Mucosa of gallbladder (tissue), 1 donor: ENCODE data around the gene FAN1. TPM values are rescaled to one million over a fixed set of nuclear protein-coding genes. Genes with fewer than 3 reads are reported as not detected.

Experiments
- DNase-seq: peaks from one replicate; pipeline ENCODE4 v3.0.0-alpha.2; 2020; ENCODE audit warnings: low spot score
- total RNA-seq: library from RNA; stranded (reverse); gene quantifications from one replicate; pipeline ENCODE4 v1.2.1, GENCODE V29; 2021
- donor health status: DM: no; HTN: no; CAD: no.

FAN1 gene
- total RNA-seq, 1 donor from 2014 or later, result 22.2 TPM

- no peak for DNase-seq
These were observed 52.8 kb downstream of the FAN1 start for GRCh38 chr15:30956216-30957124.

- DNase-seq, result no peak
These were observed 54.5 kb downstream of the FAN1 start for GRCh38 chr15:30958219-30958618.

GRCh38 chr15:30962079-30962478, 58.4 kb downstream of the FAN1 start:
- no peak for DNase-seq

GRCh38 chr15:30962659-30963058, 58.9 kb downstream of the FAN1 start:
- DNase-seq, result no peak

GRCh38 chr15:30963681-30964080, 60.0 kb downstream of the FAN1 start:
- no peak for DNase-seq

GRCh38 chr15:30969724-30970123, 66.0 kb downstream of the FAN1 start:
- no peak for DNase-seq

- DNase-seq, result no peak
These were observed 69.7 kb downstream of the FAN1 start for GRCh38 chr15:30973379-30973778.

- DNase-seq, result no peak
These were observed 70.4 kb downstream of the FAN1 start for GRCh38 chr15:30974112-30974511.

GRCh38 chr15:30978328-30978727, 74.6 kb downstream of the FAN1 start:
- DNase-seq, result no peak

GRCh38 chr15:30979457-30979856, 75.7 kb downstream of the FAN1 start:
- DNase-seq, result no peak

- no peak for DNase-seq
These were observed 80.4 kb downstream of the FAN1 start for GRCh38 chr15:30984118-30984517.

- DNase-seq, result no peak
These were observed 80.8 kb downstream of the FAN1 start for GRCh38 chr15:30984542-30984941.

GRCh38 chr15:30985081-30985531, 81.4 kb downstream of the FAN1 start:
- no peak for DNase-seq

- DNase-seq, result no peak
These were observed 86.3 kb downstream of the FAN1 start for GRCh38 chr15:30990036-30990435.

GRCh38 chr15:30990446-30991254, 86.9 kb downstream of the FAN1 start:
- DNase-seq, result no peak

- DNase-seq, result peak; percentile 75
These were observed 87.8 kb downstream of the FAN1 start, which contains the start of gene MTMR10 for GRCh38 chr15:30991255-30992235. MTMR10 (minus strand) TSS chr15:30991628; CDS start chr15:30991506, 122 bp downstream.

- DNase-seq, result no peak
These were observed 88.6 kb downstream of the FAN1 start for GRCh38 chr15:30992249-30992864.
